Hepatocyte (in vitro differentiated cells): ENCODE measurements around the gene SF3B4. TPM values are rescaled to one million over a fixed set of nuclear protein-coding genes. Genes with fewer than 3 reads are reported as not detected.
A peak's percentile ranks its signal among the peaks of the same experiment; 100 is the strongest.

ENCODE experiments used
- DNase-seq: peaks from one replicate; pipeline ENCODE4 v3.0.0-alpha.2; 2016; ENCODE audit warnings: low spot score
- H2AFZ ChIP-seq: fragments of 200-600 bp; sonication (generic); 2 replicates; pipeline ENCODE4 v1.6.0; 2016; ENCODE audit warnings: antibody characterized with exemption, mild to moderate bottlenecking
- H3K27ac ChIP-seq: fragments of 200-600 bp; sonication (generic); 2 replicates; pipeline ENCODE4 v1.5.1; 2016; ENCODE audit warnings: mild to moderate bottlenecking
- H3K27me3 ChIP-seq: fragments of 200-600 bp; sonication (generic); 2 replicates; pipeline ENCODE4 v1.6.1; 2016
- H3K36me3 ChIP-seq: fragments of 200-600 bp; sonication (generic); replicated peaks from 2 replicates; pipeline ENCODE4 v1.5.1; 2016; ENCODE audit warnings: low read depth; ENCODE audit not compliant: insufficient read depth
- H3K4me1 ChIP-seq: fragments of 200-600 bp; sonication (generic); 2 replicates; pipeline ENCODE4 v1.5.1; 2016; ENCODE audit warnings: mild to moderate bottlenecking, moderate library complexity; ENCODE audit not compliant: insufficient read depth
- H3K4me2 ChIP-seq: fragments of 200-600 bp; sonication (generic); 2 replicates; pipeline ENCODE4 v1.6.0; 2016
- H3K4me3 ChIP-seq: fragments of 200-600 bp; sonication (generic); 2 replicates; pipeline ENCODE4 v1.5.1; 2016; ENCODE audit warnings: mild to moderate bottlenecking
- H3K79me2 ChIP-seq: fragments of 200-600 bp; sonication (generic); 2 replicates; pipeline ENCODE4 v1.6.0; 2017; ENCODE audit warnings: mild to moderate bottlenecking
- H3K9me2 ChIP-seq: fragments of 200-600 bp; sonication (generic); replicated peaks from 2 replicates; pipeline ENCODE4 v1.6.0; 2017; ENCODE audit warnings: mild to moderate bottlenecking; ENCODE audit not compliant: insufficient read depth
- H3K9me3 ChIP-seq: fragments of 200-600 bp; sonication (generic); 2 replicates; pipeline ENCODE4 v1.5.1; 2016; ENCODE audit warnings: low read depth, mild to moderate bottlenecking
- H4K20me1 ChIP-seq: fragments of 200-600 bp; sonication (generic); 2 replicates; pipeline ENCODE4 v1.6.0; 2016; ENCODE audit warnings: mild to moderate bottlenecking; ENCODE audit not compliant: insufficient read depth, poor library complexity, severe bottlenecking
- EZH2 ChIP-seq: fragments of 200-600 bp; sonication (generic); IDR thresholded peaks from 2 replicates; pipeline ENCODE4 v1.6.1; 2016; ENCODE audit warnings: antibody characterized with exemption, mild to moderate bottlenecking, borderline replicate concordance
- EZH2phosphoT487 ChIP-seq: fragments of 200-600 bp; sonication (generic); IDR thresholded peaks from one replicate; pipeline ENCODE4 v1.6.1; 2018; ENCODE audit warnings: antibody characterized with exemption, mild to moderate bottlenecking, low read depth, moderate library complexity; ENCODE audit not compliant: unreplicated experiment, severe bottlenecking
- WGBS: methylation state at CpG from one replicate; pipeline ENCODE4 v1.1.6; 2016; ENCODE audit warnings: low lambda C conversion rate; ENCODE audit errors: missing lambda C conversion rate; 5-methylcytosine and 5-hydroxymethylcytosine counted together
- polyA plus RNA-seq: library from polyadenylated mRNA; unstranded; fragments of >200 nt; fragmentation: Nextera tagmentation; extraction: Ambion mirVana; gene quantifications from 2 replicates; pipeline ENCODE4 v1.2.1, GENCODE V29; 2016
- total RNA-seq: library from RNA; depleted of rRNA; stranded (reverse); fragments of >200 nt; gene quantifications from 2 replicates; pipeline ENCODE4 v1.2.3, GENCODE V29; 2014
- TF ChIP-seq, protein P1 (sequence below): fragments of 200-600 bp; sonication (generic); IDR thresholded peaks from 2 replicates; pipeline ENCODE4 v1.5.1; 2016; ENCODE audit warnings: antibody characterized with exemption, mild to moderate bottlenecking; ENCODE audit not compliant: poor library complexity

SF3B4 gene
- total and polyA plus RNA-seq, 2 experiments from 2014 or later = 23.3 to 58.6 TPM

DNA sequence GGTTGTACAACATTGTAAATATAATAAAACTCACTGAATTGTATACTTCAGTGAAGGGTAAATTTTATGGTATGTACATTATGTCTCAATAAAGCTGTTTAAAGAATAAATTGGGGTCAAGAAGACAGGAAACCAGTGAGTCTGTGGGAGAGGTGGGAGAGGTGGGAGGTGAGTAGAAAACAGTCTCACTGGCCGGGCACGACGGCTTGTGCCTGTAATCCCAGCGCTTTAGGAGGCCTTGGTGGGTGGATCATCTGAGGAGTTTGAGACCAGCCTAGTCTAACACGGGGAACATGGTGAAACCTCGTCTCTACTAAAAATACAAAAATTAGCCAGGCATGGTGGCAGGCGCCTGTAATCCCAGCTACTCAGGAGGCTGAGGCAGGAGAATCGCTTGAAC, 4.9 kb upstream of the SF3B4 start:
- no peak for DNase-seq
- H3K36me3 ChIP-seq = no peaks in the 10 kb centered on the region
- no peaks in the 10 kb centered on the region for H3K27me3 ChIP-seq
- peaks cover 19% of the 10 kb centered on the region for H3K79me2 ChIP-seq
- TF ChIP-seq, protein P1, sequence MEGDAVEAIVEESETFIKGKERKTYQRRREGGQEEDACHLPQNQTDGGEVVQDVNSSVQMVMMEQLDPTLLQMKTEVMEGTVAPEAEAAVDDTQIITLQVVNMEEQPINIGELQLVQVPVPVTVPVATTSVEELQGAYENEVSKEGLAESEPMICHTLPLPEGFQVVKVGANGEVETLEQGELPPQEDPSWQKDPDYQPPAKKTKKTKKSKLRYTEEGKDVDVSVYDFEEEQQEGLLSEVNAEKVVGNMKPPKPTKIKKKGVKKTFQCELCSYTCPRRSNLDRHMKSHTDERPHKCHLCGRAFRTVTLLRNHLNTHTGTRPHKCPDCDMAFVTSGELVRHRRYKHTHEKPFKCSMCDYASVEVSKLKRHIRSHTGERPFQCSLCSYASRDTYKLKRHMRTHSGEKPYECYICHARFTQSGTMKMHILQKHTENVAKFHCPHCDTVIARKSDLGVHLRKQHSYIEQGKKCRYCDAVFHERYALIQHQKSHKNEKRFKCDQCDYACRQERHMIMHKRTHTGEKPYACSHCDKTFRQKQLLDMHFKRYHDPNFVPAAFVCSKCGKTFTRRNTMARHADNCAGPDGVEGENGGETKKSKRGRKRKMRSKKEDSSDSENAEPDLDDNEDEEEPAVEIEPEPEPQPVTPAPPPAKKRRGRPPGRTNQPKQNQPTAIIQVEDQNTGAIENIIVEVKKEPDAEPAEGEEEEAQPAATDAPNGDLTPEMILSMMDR = no peak
- no peaks in the 10 kb centered on the region for H4K20me1 ChIP-seq
- H3K4me3 ChIP-seq = no peak overlapping the region
- peaks cover 27% of the 10 kb centered on the region for H3K4me1 ChIP-seq
- no peaks in the 10 kb centered on the region for H3K9me3 ChIP-seq
- 84% methylated on average over 8 of the region's 8 CpGs for WGBS
- no peaks in the 10 kb centered on the region for H3K9me2 ChIP-seq
- no peak overlapping the region for H3K27ac ChIP-seq
- H3K4me2 ChIP-seq = no peak overlapping the region
- H2AFZ ChIP-seq = no peak overlapping the region

DNA sequence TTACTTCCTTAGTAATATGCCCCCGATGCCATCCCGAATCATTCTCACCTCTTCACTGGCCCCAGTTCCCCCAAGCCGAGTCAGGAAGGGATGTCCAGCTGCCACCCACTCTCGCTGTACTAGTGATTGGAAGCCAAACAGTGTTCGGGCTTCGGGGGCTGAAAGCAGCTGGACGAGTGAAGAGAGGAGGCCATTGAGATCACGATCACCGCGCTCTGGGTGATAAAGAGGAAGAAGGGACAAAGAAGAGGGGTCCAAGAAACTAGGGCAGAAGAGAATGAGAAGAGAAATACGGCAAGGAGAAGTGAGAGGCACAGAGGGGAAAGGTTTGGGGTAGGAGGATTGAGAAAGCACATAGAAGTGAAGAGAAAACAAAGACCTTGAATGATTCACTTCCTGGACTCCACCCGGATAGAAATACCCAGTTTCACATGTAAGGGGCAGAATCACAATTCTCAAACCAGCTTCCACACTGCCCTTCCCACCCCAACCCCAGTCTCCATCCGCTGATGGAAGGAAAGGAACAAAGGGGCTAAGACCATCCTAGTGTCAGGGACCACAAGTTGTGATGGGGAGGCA, 3.7 kb upstream of the SF3B4 start:
- Histone ChIP-seq H3K4me3 (no peak overlapping the region), H2AFZ (no peak overlapping the region), H3K79me2 (peaks cover 31% of the 10 kb centered on the region), H3K9me3 (no peaks in the 10 kb centered on the region), H3K27ac (peak overlapping the region; percentile 13), H4K20me1 (peaks cover 6% of the 10 kb centered on the region), H3K4me2 (no peak overlapping the region), H3K9me2 (no peaks in the 10 kb centered on the region), H3K36me3 (no peaks in the 10 kb centered on the region), H3K27me3 (no peaks in the 10 kb centered on the region), H3K4me1 (peaks cover 24% of the 10 kb centered on the region)
- no peak for TF ChIP-seq EZH2
- TF ChIP-seq, protein P1 = no peak
- no peak for TF ChIP-seq EZH2phosphoT487
- WGBS = 95% methylated on average over 13 of the region's 13 CpGs
- no peak for DNase-seq

- H3K27ac ChIP-seq = no peak overlapping the region
- H3K79me2 ChIP-seq = peaks cover 32% of the 10 kb centered on the region
- no peak overlapping the region for H3K4me3 ChIP-seq
- no peak overlapping the region for H2AFZ ChIP-seq
- H3K9me2 ChIP-seq = no peaks in the 10 kb centered on the region
- no peaks in the 10 kb centered on the region for H3K27me3 ChIP-seq
- H3K4me1 ChIP-seq = peaks cover 28% of the 10 kb centered on the region
- H3K4me2 ChIP-seq = no peak overlapping the region
- H4K20me1 ChIP-seq = peaks cover 9% of the 10 kb centered on the region
- TF ChIP-seq EZH2 (no peak), EZH2phosphoT487 (no peak)
- TF ChIP-seq, protein P1 = no peak
- no peaks in the 10 kb centered on the region for H3K9me3 ChIP-seq
- no peaks in the 10 kb centered on the region for H3K36me3 ChIP-seq
- 98% methylated on average over 2 of the region's 2 CpGs for WGBS
- no peak for DNase-seq
Observed at GRCh38 chr1:149929856-149930255, 2.3 kb upstream of the SF3B4 start.

DNA sequence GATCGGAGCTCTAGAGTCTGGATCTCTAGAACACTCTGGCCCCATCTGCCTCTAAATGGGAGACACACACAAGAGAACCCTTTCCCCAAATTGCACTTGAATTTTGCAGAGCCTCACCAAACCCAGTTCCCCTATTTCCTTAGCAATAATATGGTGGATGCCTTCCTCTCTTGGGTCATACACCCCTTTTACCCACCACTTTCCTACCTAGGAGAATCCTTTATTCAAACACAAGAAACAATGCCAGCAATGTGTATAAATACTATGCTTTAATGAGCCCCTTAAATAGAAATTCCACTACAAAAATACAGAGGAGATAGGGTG, 760 bp upstream of the SF3B4 start:
- Histone ChIP-seq H3K9me2 (no peaks in the 10 kb centered on the region), H3K79me2 (peaks cover 25% of the 10 kb centered on the region), H3K9me3 (no peaks in the 10 kb centered on the region), H3K4me1 (peaks cover 28% of the 10 kb centered on the region), H3K27me3 (no peaks in the 10 kb centered on the region), H4K20me1 (peaks cover 9% of the 10 kb centered on the region), H3K4me3 (peak overlapping the region; percentile 60), H3K27ac (peak overlapping the region; percentile 98), H3K36me3 (peaks cover 5% of the 10 kb centered on the region), H3K4me2 (peak overlapping the region; percentile 83), H2AFZ (no peak overlapping the region)
- 7% methylated on average over 1 of the region's 1 CpG for WGBS
- TF ChIP-seq, protein P1 = no peak
- TF ChIP-seq EZH2 (no peak), EZH2phosphoT487 (no peak)
- no peak for DNase-seq
